ENCODE data around the gene SLC35B2.

SLC35B2 gene

GRCh38 chr6:44258325-44258863, 1.1 kb upstream of the SLC35B2 start:
- H3K36me3 ChIP-seq (ENCODE audit: control insufficient read depth, insufficient read depth, low read length): peaks cover 51% of the 10 kb centered on the region
- no peaks in the 10 kb centered on the region for H3K9me3 ChIP-seq (ENCODE audit: control insufficient read depth, low read length)
- H3K4me1 ChIP-seq (ENCODE audit: control insufficient read depth, insufficient read depth, low read length, poor library complexity, severe bottlenecking): peaks cover 22% of the 10 kb centered on the region
- H3K4me3 ChIP-seq (ENCODE audit: extremely low read depth, insufficient read depth, low read length, poor library complexity, severe bottlenecking): no peak overlapping the region
- 83 to 88% methylated on average over 9 of the region's 9 CpGs for WGBS, 2 experiments (ENCODE audit: insufficient coverage in 2 of 2)
- no peak overlapping the region for H3K27ac ChIP-seq (ENCODE audit: low read depth, low read length, severe bottlenecking)

GRCh38 chr6:44257753-44258324, 511 bp upstream of the SLC35B2 start:
- Histone ChIP-seq H3K9me3 (ENCODE audit: control insufficient read depth, low read length) (no peaks in the 10 kb centered on the region), H3K4me1 (ENCODE audit: control insufficient read depth, insufficient read depth, low read length, poor library complexity, severe bottlenecking) (peaks cover 16% of the 10 kb centered on the region), H3K4me3 (ENCODE audit: extremely low read depth, insufficient read depth, low read length, poor library complexity, severe bottlenecking) (peak overlapping the region; percentile 29), H3K36me3 (ENCODE audit: control insufficient read depth, insufficient read depth, low read length) (peaks cover 56% of the 10 kb centered on the region), H3K27ac (ENCODE audit: low read depth, low read length, severe bottlenecking) (peak overlapping the region; percentile 64)
- 46 to 51% methylated on average over 8 to 14 of the region's 15 CpGs for WGBS, 2 experiments (ENCODE audit: insufficient coverage in 2 of 2)

- Histone ChIP-seq H3K36me3 (ENCODE audit: control insufficient read depth, insufficient read depth, low read length) (peaks cover 59% of the 10 kb centered on the region), H3K4me3 (ENCODE audit: extremely low read depth, insufficient read depth, low read length, poor library complexity, severe bottlenecking) (peak overlapping the region; percentile 82), H3K27ac (ENCODE audit: low read depth, low read length, severe bottlenecking) (peak overlapping the region; percentile 93), H3K9me3 (ENCODE audit: control insufficient read depth, low read length) (no peaks in the 10 kb centered on the region), H3K4me1 (ENCODE audit: control insufficient read depth, insufficient read depth, low read length, poor library complexity, severe bottlenecking) (peaks cover 9% of the 10 kb centered on the region)
- WGBS, 2 experiments (ENCODE audit: insufficient coverage in 2 of 2): 0 to 2% methylated on average over 9 to 12 of the region's 12 CpGs
Observed at GRCh38 chr6:44256775-44257024, 628 bp downstream of the SLC35B2 start.

- peaks cover 63% of the 10 kb centered on the region for H3K36me3 ChIP-seq (ENCODE audit: control insufficient read depth, insufficient read depth, low read length)
- peaks cover 9% of the 10 kb centered on the region for H3K4me1 ChIP-seq (ENCODE audit: control insufficient read depth, insufficient read depth, low read length, poor library complexity, severe bottlenecking)
- no peaks in the 10 kb centered on the region for H3K9me3 ChIP-seq (ENCODE audit: control insufficient read depth, low read length)
- peak overlapping the region; percentile 82 for H3K4me3 ChIP-seq (ENCODE audit: extremely low read depth, insufficient read depth, low read length, poor library complexity, severe bottlenecking)
- peak overlapping the region; percentile 93 for H3K27ac ChIP-seq (ENCODE audit: low read depth, low read length, severe bottlenecking)
- WGBS, 2 experiments (ENCODE audit: insufficient coverage in 2 of 2): 35 to 40% methylated on average over 10 to 15 of the region's 15 CpGs
Observed at GRCh38 chr6:44255871-44256774, 1.2 kb downstream of the SLC35B2 start.

GRCh38 chr6:44255105-44255808, 2.1 kb downstream of the SLC35B2 start:
- no peak overlapping the region for H3K4me3 ChIP-seq (ENCODE audit: extremely low read depth, insufficient read depth, low read length, poor library complexity, severe bottlenecking)
- H3K4me1 ChIP-seq (ENCODE audit: control insufficient read depth, insufficient read depth, low read length, poor library complexity, severe bottlenecking): peaks cover 14% of the 10 kb centered on the region
- peaks cover 66% of the 10 kb centered on the region for H3K36me3 ChIP-seq (ENCODE audit: control insufficient read depth, insufficient read depth, low read length)
- 84 to 89% methylated on average over 13 to 14 of the region's 16 CpGs for WGBS, 2 experiments (ENCODE audit: insufficient coverage in 2 of 2)
- no peaks in the 10 kb centered on the region for H3K9me3 ChIP-seq (ENCODE audit: control insufficient read depth, low read length)
- H3K27ac ChIP-seq (ENCODE audit: low read depth, low read length, severe bottlenecking): peak overlapping the region; percentile 16

GRCh38 chr6:44254191-44255104, 2.9 kb downstream of the SLC35B2 start:
- Histone ChIP-seq H3K9me3 (ENCODE audit: control insufficient read depth, low read length) (no peaks in the 10 kb centered on the region), H3K4me1 (ENCODE audit: control insufficient read depth, insufficient read depth, low read length, poor library complexity, severe bottlenecking) (peaks cover 19% of the 10 kb centered on the region), H3K27ac (ENCODE audit: low read depth, low read length, severe bottlenecking) (no peak overlapping the region), H3K4me3 (ENCODE audit: extremely low read depth, insufficient read depth, low read length, poor library complexity, severe bottlenecking) (no peak overlapping the region), H3K36me3 (ENCODE audit: control insufficient read depth, insufficient read depth, low read length) (peaks cover 68% of the 10 kb centered on the region)
- WGBS, 2 experiments (ENCODE audit: insufficient coverage in 2 of 2): 83 to 96% methylated on average over 6 to 11 of the region's 12 CpGs

- Histone ChIP-seq H3K27ac (ENCODE audit: low read depth, low read length, severe bottlenecking) (no peak overlapping the region), H3K9me3 (ENCODE audit: control insufficient read depth, low read length) (no peaks in the 10 kb centered on the region), H3K36me3 (ENCODE audit: control insufficient read depth, insufficient read depth, low read length) (peaks cover 77% of the 10 kb centered on the region), H3K4me3 (ENCODE audit: extremely low read depth, insufficient read depth, low read length, poor library complexity, severe bottlenecking) (no peak overlapping the region), H3K4me1 (ENCODE audit: control insufficient read depth, insufficient read depth, low read length, poor library complexity, severe bottlenecking) (peaks cover 26% of the 10 kb centered on the region)
- 95% methylated on average over 6 to 7 of the region's 10 CpGs for WGBS, 2 experiments (ENCODE audit: insufficient coverage in 2 of 2)
Observed at GRCh38 chr6:44253307-44254101, 3.8 kb downstream of the SLC35B2 start.

- Histone ChIP-seq H3K9me3 (ENCODE audit: control insufficient read depth, low read length) (no peaks in the 10 kb centered on the region), H3K4me1 (ENCODE audit: control insufficient read depth, insufficient read depth, low read length, poor library complexity, severe bottlenecking) (peaks cover 26% of the 10 kb centered on the region), H3K4me3 (ENCODE audit: extremely low read depth, insufficient read depth, low read length, poor library complexity, severe bottlenecking) (no peak overlapping the region), H3K27ac (ENCODE audit: low read depth, low read length, severe bottlenecking) (peak overlapping the region; percentile 10), H3K36me3 (ENCODE audit: control insufficient read depth, insufficient read depth, low read length) (peaks cover 86% of the 10 kb centered on the region)
- 86 to 99% methylated on average over 8 to 10 of the region's 14 CpGs for WGBS, 2 experiments (ENCODE audit: insufficient coverage in 2 of 2)
Observed at GRCh38 chr6:44251576-44252524, 5.5 kb downstream of the SLC35B2 start.

- 100% methylated on average over 1 of the region's 3 CpGs; no CpG with 5 or more reads in 1 of the 2 experiments for WGBS, 2 experiments (ENCODE audit: insufficient coverage in 2 of 2)
- peaks cover 82% of the 10 kb centered on the region for H3K36me3 ChIP-seq (ENCODE audit: control insufficient read depth, insufficient read depth, low read length)
- peaks cover 19% of the 10 kb centered on the region for H3K4me1 ChIP-seq (ENCODE audit: control insufficient read depth, insufficient read depth, low read length, poor library complexity, severe bottlenecking)
- H3K27ac ChIP-seq (ENCODE audit: low read depth, low read length, severe bottlenecking): peak overlapping the region; percentile 10
- H3K9me3 ChIP-seq (ENCODE audit: control insufficient read depth, low read length): no peaks in the 10 kb centered on the region
- H3K4me3 ChIP-seq (ENCODE audit: extremely low read depth, insufficient read depth, low read length, poor library complexity, severe bottlenecking): no peak overlapping the region
Observed at GRCh38 chr6:44250718-44251123, 6.6 kb downstream of the SLC35B2 start.
